ENCODE results near the gene CD63.
A peak's percentile ranks its signal among the peaks of the same experiment; 100 is the strongest.

Gene CD63

DNA sequence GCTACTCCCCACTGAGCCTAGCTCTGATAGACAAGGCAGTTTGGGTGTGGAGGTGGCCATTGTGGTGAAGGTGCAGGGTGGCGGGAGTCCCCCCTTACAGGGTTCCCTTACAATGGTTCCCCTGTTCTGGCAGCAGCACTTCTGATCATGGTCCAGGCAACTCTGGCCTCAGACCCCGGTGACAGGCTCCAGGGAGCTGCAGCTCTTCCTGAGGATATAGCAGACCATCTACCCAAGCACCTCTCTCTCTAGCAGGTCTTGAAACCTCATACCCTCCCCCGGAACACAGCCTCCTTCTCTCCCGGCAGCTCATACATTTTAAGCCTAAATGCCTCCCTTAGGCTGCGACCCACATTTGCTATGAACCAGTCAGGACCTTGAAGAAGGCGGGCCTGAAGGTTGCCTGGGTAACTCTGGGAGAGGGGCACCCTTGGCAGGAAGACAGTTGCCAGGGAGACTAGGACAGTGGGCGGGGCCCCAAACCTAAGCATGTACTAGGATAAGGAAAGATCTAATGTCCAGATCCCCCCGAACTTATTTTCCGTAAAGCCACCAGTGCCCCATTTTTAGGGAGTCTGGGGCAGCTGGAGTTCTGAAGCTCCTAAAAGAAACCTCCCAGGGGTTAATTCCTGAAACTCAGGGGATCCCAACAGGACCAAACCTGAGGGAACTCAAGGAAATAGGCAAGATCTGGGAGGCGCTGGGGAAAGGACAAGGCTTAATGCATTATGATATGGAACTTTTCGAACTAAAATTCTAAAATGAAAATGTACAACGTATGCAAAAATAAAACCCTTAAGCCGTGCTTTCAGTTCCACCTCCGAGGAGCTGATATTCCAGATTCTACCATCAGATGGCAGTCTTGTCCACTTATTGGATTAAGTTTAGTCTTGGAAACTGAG lies 9.6 kb upstream of the CD63 start:
- peak; percentile 84 for DNase-seq

DNA sequence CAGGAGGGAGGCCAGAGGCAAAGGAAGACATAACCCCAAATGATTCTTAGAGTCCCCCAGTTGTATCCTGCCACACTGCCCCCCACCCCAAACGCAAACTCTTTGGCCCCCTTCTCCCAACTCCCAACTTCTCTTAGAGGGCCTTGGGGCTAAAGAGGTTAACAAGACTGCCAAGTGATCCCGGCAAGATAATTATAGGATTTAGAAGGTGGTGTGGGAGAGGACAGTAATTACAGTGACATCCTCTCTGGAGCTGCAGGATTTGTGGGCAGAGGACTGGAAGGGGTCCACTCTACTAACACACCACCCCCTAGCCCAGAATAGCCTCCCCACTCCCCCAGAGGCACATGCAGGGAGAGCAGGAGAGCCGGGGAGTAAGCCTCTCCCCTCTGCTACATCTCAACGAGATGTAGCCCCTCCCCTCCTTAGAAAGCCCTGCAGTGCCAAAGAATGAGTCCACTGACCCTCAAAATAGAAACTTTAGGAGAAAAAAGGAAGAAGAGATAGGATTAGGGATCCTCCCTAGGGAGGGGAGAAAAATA lies 8.8 kb upstream of the CD63 start:
- no peak for DNase-seq

DNA sequence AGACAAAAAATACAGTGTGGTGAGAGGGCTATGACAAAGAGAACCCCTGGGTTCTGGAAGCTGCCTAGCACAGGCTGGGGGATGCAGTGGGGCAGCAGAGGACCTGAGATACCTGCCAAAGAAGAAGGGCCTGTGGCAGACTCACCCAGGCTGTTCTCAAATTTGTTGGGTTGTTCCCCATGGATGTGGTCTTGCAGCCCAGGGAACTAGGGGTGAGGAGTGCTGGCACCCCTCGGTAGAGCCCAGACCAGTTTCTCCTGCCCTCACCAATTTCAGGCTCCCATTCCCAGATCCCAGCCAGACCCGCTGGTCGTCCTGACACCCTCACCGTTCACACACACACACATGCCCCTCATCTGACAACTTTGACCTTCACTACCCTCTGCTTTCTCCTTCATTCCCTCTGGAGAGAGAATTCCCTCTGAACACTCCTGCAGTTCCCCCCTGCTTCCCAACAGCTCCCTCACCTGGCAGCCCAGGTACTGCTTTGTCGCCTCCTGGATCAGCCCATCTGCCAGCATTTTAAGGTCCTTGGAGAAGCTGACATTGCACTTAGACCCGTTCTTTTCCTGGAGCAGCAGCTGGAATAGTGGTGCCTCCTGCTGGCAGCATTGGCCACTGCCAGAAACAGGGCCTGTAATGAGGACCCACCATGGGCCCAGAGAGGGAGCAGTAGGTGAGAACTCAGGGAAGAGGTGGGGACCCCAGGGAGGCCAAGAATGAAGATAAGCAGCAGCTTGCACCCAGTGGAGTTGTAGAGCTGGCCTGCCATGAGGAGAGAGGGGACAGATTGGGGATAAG lies 8.2 kb upstream of the CD63 start:
- DNase-seq: peak; percentile 61

DNA sequence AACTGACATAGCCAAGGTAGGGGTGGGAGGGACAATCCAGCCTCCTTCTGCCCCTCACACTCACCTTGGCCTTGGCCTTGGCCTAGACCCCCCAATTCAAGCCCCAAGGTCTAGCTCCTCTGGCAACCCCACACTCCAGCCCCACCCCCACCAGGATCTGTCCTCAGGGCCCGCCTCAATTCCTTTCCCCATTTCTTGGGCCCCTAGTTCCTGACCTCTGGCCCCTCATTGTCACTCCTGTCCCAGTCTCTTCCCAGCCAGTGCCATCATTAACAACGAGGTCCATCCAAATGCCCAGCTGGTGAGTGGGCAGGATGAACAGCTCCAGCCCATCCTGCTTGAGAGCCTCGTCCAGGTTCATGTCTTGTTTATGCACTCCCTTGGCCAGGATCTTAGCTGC lies 7.3 kb upstream of the CD63 start:
- no peak for DNase-seq

DNA sequence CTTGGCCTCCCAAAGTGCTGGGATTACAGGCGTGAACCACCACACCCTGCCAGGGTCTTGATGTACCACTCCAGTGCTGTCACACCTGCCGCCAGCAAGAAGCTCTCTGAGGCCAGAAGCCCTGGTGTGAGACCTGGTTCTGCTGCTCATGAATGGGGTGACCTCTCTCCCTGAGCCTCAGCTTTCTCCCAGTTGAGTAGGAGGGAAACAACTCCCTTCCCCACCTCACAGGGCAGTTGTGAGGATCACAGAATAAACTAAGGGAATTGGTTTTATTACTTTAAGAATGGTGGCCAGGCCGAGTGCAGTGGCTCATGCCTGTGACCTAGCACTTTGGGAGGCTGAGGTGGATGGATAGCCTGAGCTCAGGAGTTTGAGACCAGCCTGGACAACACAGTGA lies 5.8 kb upstream of the CD63 start:
- DNase-seq: no peak

DNA sequence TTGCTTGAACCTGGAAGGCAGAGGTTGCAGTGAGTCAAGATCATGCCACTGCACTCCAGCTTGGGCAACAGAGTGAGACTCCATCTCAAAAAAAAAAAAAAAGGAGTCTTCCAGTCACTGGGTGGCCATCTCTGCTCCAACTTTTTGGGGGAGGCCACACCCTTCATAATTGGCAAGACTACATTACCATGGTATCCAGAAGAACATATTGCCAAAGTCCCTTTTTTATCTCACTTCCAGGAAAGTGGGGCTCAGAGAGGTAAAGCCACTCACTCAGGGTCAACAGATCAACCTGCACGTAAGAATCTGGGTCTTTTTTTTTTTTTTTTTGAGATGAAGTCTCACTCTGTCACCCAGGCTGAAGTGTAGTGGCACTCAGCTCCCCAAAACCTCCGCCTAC lies 5.0 kb upstream of the CD63 start:
- DNase-seq: no peak

DNA sequence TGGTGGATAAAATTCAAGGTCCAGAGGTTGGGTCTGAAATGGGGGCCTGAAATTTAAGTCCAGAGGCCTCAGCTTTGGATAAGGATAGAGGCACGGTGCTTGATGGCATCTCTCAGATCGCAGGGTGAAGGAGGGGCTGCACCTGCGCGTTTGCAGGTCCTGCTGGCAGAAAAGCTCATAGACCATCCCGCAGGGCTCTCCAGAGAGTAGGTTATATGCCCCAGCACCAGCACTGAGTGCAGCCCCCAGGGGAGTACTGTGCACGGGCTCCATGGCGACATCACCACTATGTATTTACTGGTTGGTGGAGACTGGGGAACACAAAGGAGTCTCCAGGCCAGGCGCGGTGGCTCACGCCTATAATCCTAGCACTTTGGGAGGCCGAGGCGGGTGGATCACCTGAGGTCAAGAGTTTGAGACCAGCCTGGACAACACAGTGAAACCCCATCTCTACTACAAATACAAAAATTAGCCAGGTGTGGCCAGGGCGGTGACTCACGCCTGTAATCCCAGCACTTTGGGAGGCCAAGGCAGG lies 4.3 kb upstream of the CD63 start:
- DNase-seq: no peak

DNA sequence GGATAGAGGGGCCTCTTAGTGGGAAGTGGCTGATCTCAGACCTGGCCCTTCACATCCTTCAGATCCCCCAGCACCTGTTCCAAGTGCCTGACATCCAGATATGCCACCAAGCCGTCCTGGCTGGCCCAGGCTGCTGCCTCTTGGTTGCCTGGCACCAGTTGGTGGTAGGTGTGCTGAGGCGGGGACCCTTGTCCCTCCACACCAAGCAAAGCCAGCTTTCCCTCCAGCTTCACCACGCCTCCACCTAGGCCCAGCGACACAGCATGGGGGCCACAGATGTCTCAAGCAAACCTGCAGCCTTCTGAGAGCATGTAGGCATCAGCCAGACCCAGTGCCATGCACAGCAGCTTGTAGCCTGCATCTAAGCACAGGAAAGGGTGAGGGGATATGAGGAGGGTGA lies 3.5 kb upstream of the CD63 start:
- DNase-seq: no peak

DNA sequence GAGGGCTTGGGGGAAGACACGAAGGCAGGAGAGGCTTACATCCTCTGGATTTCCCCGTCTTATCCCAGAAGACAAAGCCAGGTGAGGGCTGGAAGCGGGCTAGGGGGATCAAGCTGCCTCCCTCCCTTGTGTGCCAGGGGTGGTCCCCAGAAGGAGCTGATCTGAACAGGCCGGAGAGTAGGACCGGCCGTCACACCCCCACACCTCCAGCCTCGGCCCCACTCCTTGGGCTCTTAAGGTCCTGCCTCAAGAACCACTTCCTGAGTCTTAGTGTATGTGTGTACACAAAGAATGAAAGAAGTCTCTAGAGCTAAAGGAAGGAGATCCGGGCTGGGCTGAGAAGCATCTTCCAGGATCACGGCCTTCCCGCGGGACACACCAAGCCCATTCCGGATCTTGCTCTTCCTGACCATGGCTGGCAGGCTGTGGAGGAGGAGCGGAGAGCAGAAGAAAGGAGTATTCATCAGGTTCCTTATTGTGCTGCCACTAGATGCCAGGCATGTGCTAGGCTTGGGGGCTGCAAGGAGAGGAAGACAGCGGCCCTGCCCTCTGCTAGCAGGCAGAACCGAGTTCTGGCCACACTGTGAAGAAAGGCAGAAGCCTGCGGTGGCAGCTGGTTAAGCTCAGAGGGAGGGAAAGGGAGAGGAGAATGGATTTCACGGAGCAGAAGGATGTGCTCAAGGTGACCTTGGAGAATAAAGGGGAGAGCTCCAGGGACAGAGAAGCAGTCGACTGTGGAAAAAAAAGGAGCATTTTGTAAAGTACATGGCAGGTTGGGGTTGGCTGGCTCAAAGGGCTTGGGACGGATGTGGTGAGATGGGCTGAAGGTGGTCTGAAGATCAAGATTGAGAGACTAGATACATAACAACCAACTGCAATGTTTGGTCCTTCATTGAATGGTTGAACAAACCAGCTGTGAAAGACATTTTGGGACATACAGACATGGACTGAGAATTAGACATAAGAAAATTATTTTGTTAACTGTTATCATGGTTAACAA lies 1.3 kb upstream of the CD63 start:
- peak; percentile 36 for DNase-seq

DNA sequence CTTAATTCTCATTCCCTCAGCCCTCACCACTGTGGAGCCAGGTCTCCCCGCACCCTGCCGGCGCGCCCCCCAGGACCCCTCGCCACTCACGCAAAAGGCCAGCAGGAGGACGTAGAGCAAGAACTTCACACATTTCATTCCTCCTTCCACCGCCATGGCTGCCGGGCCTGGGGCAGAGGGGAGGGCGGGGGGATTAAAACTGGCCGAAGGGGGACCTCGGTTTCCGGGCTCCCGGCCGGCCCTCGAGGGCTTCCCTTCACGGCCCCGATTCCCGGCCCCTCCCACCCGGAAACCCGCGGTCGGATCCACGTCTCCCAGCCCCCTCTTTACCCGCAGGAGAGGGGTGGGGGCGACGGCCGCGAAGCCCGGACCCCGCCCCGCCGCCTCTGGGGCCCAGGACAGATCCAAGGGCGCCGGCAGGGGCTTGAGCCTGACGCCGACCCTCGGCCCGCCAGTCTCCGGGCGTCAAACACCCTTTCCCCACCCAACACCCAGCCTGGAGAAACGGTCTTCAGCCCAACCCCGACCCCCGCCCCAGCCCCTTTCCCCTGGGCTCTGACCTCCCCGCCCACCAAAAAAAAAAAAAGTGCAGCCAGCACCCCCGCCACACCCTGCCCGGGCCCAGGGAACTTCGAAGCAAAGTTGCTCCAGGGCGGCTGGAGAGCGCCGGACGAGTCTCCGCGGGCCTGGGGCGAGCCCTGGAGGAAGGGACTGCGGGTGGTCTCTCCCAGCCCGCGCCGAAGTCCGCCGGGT lies 447 bp downstream of the CD63 start:
- peak; percentile 27 for DNase-seq

DNA sequence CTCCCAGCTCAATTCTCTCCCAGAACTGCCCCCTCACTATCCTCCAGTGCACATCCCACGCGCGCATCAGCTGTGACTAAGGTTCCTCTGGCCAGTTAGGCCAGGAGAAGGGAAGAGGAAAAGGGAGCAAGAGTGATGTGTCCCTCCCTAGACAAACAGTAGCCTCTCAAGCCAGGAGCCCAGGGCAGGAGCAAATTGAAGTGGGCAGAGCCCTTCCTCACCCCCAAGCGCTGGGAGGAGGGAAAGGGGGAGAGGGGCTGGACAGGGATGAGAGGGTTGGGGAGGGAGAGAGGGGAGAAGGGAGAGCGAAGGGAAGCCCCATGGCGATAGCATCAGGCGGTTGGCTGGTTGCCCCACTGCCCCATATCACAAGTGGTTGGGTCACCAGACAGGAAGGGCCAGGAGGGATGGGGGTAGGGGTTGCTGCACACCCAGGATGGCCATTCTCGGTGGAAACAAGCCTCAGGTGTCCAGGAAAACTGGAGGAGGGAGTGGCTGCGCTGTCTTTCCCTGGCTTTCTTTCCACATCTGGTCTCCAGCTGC lies 1.1 kb downstream of the CD63 start:
- DNase-seq: peak; percentile 17

DNA sequence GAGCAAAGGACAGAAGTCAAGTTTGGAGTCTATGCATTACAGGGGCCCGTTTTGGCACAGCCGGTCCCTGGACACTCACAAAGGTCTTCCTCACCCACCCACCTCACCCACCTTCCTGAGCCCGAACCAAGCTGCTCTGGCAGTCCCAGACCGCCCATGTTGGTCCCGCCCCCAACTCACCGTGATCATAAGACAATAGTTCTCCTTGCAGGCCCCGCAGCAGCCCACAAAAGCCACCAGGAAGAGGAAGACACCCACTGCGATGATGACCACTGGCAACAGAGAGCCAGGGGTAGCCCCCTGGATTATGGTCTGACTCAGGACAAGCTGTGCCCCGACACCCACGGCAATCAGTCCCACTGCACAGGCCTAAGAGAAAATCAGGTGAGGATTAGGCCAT lies 1.8 kb downstream of the CD63 start:
- DNase-seq: no peak

DNA sequence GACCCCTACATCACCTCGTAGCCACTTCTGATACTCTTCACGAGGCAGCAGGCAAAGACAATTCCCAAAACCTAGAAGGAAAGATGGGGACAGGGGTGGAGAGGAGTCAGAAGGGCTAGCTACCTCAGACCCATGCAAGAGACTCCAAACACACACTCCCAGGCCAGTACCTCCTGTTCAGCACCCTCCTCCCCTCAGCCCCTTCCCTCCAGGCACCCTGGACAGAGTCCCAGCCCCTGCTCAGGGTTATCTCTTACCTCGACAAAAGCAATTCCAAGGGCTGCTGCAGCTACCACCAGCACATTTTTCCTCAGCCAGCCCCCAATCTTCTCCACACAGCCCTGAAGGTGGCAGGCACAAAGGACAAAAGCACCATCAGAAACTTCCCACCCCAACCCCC lies 3.3 kb downstream of the CD63 start:
- no peak for DNase-seq

DNA sequence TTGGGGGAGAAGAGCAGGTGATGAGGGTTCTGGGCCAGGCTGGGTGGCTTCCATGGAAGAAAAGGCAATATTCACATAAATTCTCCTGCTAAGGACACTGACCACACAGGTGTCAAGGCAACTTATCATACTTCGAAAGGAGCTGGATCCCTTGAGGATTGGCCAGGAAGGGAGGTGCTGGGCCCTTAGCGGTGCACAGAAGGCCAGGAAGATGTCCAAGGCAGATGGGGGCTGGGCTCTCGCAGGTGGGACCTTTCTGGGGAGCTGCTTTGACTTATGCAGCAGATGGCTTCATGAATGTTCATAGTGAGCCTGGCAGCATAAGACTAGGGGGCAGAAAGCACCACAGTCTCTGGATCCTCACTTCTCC lies 3.9 kb downstream of the CD63 start:
- no peak for DNase-seq

DNA sequence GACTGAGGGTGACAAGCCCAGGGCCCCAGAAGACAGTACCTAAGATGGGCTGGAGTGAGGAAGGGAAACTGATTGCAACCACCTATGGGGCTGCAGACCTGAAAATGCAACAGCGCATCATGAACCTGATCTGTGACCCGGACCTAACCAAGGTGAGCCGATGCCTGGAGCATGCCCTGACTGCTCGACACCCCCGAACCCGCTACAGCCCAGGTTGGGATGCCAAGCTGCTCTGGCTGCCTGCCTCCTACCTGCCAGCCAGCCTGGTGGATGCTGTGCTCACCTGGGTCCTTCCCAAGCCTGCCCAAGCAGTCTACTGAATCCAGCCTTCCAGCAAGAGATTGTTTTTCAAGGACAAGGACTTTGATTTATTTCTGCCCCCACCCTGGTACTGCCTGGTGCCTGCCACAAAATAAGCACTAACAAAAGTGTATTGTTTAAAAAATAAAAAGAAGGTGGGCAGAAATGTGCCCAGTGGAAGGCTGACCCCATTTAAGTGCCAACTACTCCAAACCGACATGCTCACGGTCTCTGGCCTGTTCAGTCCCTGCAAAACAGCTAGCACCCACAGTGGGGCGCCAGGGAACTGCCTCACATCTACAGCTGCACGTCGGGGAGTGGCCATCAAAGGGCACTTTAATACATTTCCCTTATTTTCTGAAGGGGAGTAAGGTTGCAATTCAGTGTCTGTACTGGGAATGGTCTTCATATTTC lies 4.4 kb downstream of the CD63 start:
- DNase-seq: peak; percentile 47

DNA sequence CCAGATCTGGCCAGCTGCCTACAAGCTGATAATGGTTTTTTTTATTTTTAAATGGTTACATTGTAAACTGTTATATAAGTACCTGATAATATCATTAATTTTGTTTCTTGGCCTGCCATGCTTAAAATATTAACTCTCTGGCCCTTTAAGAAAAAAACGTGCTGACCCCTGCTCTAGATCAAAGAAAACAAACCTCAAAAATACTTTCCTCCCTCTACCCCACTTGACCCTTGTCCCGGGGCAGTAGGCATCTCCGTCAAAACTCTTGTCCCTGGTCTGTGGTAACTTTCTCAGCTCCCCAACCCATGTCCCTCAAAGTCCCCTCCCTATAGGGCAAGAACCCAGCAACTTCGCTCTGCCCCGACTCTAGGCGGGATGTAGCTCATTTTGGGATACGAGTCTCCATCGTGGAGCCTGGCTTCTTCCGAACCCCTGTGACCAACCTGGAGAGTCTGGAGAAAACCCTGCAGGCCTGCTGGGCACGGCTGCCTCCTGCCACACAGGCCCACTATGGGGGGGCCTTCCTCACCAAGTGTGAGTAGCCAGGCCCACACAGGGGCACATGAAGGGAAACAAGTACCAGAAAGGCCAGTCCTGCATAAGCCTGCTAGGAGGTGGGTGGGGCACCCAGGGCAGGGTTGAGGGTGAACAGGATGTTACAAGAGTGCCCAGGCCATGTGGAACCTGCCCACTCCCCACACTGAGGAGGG lies 5.1 kb downstream of the CD63 start:
- DNase-seq: no peak

DNA sequence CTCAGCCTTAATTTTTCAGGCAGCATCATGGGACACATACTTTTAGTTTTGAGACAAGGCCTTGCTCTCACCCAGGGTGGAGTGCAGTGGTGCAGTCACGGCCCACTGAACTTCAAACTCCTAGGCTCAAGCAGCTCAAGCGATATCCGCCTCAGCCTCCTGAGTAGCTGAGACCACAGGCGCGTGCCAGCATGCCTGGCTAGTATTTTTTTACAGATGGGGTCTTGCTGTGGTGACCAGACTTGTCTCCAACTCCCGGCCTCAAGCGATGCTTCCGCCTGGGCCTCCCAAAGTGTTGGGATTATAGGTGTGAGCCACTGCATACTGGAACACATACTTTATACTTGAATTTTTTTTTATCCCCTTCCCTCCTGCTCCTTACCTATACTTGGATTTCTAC lies 5.9 kb downstream of the CD63 start:
- no peak for DNase-seq

DNA sequence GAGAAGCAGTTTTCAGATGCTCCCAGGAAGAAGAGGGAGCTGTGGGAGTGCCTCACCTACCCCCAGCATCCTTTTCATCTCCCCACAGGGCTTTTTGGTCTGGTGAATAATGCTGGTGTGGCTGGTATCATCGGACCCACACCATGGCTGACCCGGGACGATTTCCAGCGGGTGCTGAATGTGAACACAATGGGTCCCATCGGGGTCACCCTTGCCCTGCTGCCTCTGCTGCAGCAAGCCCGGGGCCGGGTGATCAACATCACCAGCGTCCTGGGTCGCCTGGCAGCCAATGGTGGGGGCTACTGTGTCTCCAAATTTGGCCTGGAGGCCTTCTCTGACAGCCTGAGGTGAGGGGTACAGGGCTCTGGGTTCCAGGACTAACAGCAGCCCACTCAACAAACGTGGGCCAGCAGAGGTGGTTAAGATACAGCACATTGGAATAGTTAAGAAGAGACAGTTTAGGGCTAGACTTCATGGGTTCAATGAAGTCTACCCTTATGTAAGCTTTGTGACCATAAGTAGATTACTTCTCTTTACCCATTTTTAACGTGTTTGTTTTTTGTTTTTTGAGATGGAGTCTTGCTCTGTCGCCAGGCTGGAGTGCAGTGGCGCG lies 7.1 kb downstream of the CD63 start:
- no peak for DNase-seq

DNA sequence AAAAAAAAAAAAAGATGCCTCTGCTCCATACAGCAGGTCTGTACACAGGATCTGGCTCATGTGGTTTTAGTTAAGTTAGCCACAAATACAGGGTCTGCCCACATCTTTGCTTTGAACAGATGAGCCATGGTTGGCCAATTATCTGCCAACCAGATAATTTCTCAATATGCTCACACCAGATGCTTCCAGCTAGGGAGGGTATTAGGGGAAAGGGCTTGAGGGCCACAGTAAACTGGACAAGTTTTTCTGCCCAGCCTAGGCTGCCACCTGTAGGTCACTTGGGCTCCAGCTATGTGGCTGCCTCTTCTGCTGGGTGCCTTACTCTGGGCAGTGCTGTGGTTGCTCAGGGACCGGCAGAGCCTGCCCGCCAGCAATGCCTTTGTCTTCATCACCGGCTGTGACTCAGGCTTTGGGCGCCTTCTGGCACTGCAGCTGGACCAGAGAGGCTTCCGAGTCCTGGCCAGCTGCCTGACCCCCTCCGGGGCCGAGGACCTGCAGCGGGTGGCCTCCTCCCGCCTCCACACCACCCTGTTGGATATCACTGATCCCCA lies 7.8 kb downstream of the CD63 start:
- no peak for DNase-seq

Measured in COR-L47 (cell line).